ENCODE data around the gene PGA5.

DNA sequence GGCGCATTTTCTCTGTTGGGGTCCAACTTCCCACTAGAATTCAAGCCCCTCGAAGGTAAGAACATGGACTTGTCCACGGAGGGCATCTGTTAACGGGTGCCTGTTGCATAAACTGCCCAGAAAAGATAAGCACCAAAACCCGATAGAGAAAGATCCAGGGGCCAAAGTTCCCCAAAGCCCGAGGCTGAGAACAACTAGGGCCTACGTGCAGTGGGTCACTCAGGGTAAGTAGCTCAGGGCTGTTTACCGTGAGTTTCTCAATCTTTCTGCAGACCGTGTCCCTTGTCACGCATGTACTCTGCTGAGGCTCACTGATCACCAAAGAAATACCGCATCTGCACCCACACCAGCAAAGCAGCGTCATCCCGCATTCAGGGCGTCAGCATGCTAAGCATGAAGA is 24.4 kb downstream of the PGA5 start:
- TF ChIP-seq, protein P1, sequence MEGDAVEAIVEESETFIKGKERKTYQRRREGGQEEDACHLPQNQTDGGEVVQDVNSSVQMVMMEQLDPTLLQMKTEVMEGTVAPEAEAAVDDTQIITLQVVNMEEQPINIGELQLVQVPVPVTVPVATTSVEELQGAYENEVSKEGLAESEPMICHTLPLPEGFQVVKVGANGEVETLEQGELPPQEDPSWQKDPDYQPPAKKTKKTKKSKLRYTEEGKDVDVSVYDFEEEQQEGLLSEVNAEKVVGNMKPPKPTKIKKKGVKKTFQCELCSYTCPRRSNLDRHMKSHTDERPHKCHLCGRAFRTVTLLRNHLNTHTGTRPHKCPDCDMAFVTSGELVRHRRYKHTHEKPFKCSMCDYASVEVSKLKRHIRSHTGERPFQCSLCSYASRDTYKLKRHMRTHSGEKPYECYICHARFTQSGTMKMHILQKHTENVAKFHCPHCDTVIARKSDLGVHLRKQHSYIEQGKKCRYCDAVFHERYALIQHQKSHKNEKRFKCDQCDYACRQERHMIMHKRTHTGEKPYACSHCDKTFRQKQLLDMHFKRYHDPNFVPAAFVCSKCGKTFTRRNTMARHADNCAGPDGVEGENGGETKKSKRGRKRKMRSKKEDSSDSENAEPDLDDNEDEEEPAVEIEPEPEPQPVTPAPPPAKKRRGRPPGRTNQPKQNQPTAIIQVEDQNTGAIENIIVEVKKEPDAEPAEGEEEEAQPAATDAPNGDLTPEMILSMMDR (IDR thresholded peaks at IDR 0.05) = no peak
- TF ChIP-seq POLR2A (IDR thresholded peaks at IDR 0.05) = no peak

Measured in esophagus squamous epithelium (tissue), 4 donors.